Ovary (tissue), 9 donors: ENCODE data around the gene KIF4A. TPM values are rescaled to one million over a fixed set of nuclear protein-coding genes. Genes with fewer than 3 reads are reported as not detected.
"Not testable (repeated sequence)": the region's sequence is repeated elsewhere in the genome, so short reads cannot be mapped to it uniquely, and the experiment has no call there.

Experiments used
- DNase-seq, 5 donors: peaks; one replicate each; pipeline ENCODE4 v3.0.0-alpha.2; 2019 to 2020
- H3K27ac ChIP-seq, 2 donors: fragments of 200-600 bp; one replicate each; pipeline versions ENCODE4 v1.5.1 to v1.8.0; 2019 to 2022
- H3K27me3 ChIP-seq: fragments of 200-600 bp; one replicate; pipeline ENCODE4 v1.8.0; 2022
- H3K36me3 ChIP-seq: fragments of 200-600 bp; sonication (generic); one replicate; pipeline ENCODE4 v1.5.1; 2019
- H3K4me1 ChIP-seq: one replicate; pipeline ENCODE4 v1.8.1; 2013; ENCODE audit warnings: mild to moderate bottlenecking, moderate library complexity; ENCODE audit not compliant: insufficient read depth
- H3K4me3 ChIP-seq: fragments of 200-600 bp; sonication (generic); one replicate; pipeline ENCODE4 v1.5.1; 2017
- H3K9me3 ChIP-seq, 2 donors: fragments of 200-600 bp in 1 of 2; sonication (generic) in 1 of 2; one replicate each; pipeline versions ENCODE4 v1.5.1 to v1.8.1; 2013 to 2019; ENCODE audit warnings: mild to moderate bottlenecking in 1 of 2, moderate library complexity in 1 of 2
- CTCF ChIP-seq, 3 donors: fragments of 450-650 bp in 2 of 3; fragments of 200-600 bp in 1 of 3; IDR thresholded peaks; one replicate each; pipeline versions ENCODE4 v1.5.1 to v1.8.0; 2016 to 2022; ENCODE audit warnings: antibody characterized with exemption in 3 of 3, mild to moderate bottlenecking in 1 of 3
- EP300 ChIP-seq: sonication (generic); formaldehyde crosslinking; IDR thresholded peaks from one replicate; pipeline ENCODE4 v1.6.1; 2017; ENCODE audit warnings: antibody characterized with exemption
- POLR2A ChIP-seq: fragments of 450-650 bp; IDR thresholded peaks from one replicate; pipeline ENCODE4 v1.6.1; 2017; ENCODE audit warnings: antibody characterized with exemption, mild to moderate bottlenecking, moderate library complexity
- WGBS, 3 donors: extraction: QIAGEN DNeasy Blood & Tissue Kit in 1 of 3; methylation state at CpG; one replicate each; pipeline versions ENCODE4 v1.1.5 to v1.1.7; 2013 to 2017; 5-methylcytosine and 5-hydroxymethylcytosine counted together
- intact Hi-C, 4 donors: fragments of 100-400 bp; cut with DNase I; formaldehyde crosslinking; loops; one replicate each; pipeline versions ENCODE4 v1.11.0 to v1.15.1; 2022 to 2023
- polyA plus RNA-seq, 2 donors: library from polyadenylated mRNA; stranded (reverse); fragments of 200-250 nt in 1 of 2; fragments of 350-450 nt in 1 of 2; fragmentation: Illumina TruSeq in 1 of 2; extraction: RNeasy Lipid Tissue Mini Kit (QIAGEN cat#74804) in 1 of 2; gene quantifications; one replicate each; pipeline ENCODE4 v1.2.3, GENCODE V29; 2013 to 2014
- total RNA-seq, 7 donors: library from RNA; depleted of rRNA in 2 of 7; stranded (reverse); fragments of >200 nt in 2 of 7; fragmentation: NEBNext Ultra II Directional in 3 of 7; extraction: Animal tissue kit (Norgen Biotek cat#: 25700) in 3 of 7; gene quantifications; one replicate each; pipeline versions ENCODE4 v1.1.0 to v1.2.4, GENCODE V29; 2016 to 2023
- donor health status: DM: no; HTN: no; CAD: no; lungs with moderate emphysema.
- donor health status: DM: no; HTN: no; CAD: no.
- donor health status: Bipolar disorder and iron deficiency.
- donor health status: DM: yes; HTN: yes; CAD: no.
- donor health status: DM: no; HTN: no; CAD: no.
- donor health status: DM: yes; HTN: yes; CAD: no.

KIF4A gene
- total and polyA plus RNA-seq, 9 donors: 0.10 to 0.90 (median 0.23) TPM

- DNase-seq: no peak
- no peaks in the 10 kb centered on the region for H3K9me3 ChIP-seq
Observed at GRCh38 chrX:70343435-70343834, 53.5 kb downstream of the KIF4A start.

GRCh38 chrX:70346418-70347070 lies 56.6 kb downstream of the KIF4A start:
- H3K27ac ChIP-seq: no peak overlapping the region
- no peak overlapping the region for H3K4me3 ChIP-seq
- intact Hi-C loops: no loop called here
- H3K9me3 ChIP-seq: no peaks in the 10 kb centered on the region
- no peak for DNase-seq
- no peaks in the 10 kb centered on the region for H3K4me1 ChIP-seq
- H3K27me3 ChIP-seq: no peaks in the 10 kb centered on the region
- no peaks in the 10 kb centered on the region for H3K36me3 ChIP-seq
- 79 to 85% (median 83%) methylated on average over 6 of the region's 6 CpGs for WGBS, 3 donors
- TF ChIP-seq POLR2A: no peak
- no peak for TF ChIP-seq EP300
- no peak for TF ChIP-seq CTCF (IDR thresholded peaks at IDR 0.05)

More at GRCh38 chrX:70343435-70343834, 53.5 kb downstream of the KIF4A start:
- no peaks in the 10 kb centered on the region for H3K4me1 ChIP-seq
- WGBS, 3 donors: 83 to 88% (median 86%) methylated on average over 7 of the region's 7 CpGs
- intact Hi-C loops: no loop called here
- no peak for TF ChIP-seq EP300
- no peak for TF ChIP-seq POLR2A
- TF ChIP-seq CTCF (IDR thresholded peaks at IDR 0.05): no peak
- no peaks in the 10 kb centered on the region for H3K36me3 ChIP-seq
- no peak overlapping the region for H3K27ac ChIP-seq
- H3K4me3 ChIP-seq: no peak overlapping the region
- H3K27me3 ChIP-seq: no peaks in the 10 kb centered on the region

GRCh38 chrX:70348825-70349224 lies 58.9 kb downstream of the KIF4A start:
- H3K4me1 ChIP-seq, H3K4me3 ChIP-seq, H3K27ac ChIP-seq, H3K27me3 ChIP-seq, H3K36me3 ChIP-seq, intact Hi-C loops, H3K9me3 ChIP-seq, DNase-seq: not testable (repeated sequence)
- 94 to 96% (median 96%) methylated on average over 26 of the region's 26 CpGs for WGBS, 3 donors

- WGBS, 3 donors: 95 to 97% (median 95%) methylated on average over 40 to 55 of the region's 55 CpGs
- intact Hi-C loops, H3K27me3 ChIP-seq, H3K9me3 ChIP-seq, H3K36me3 ChIP-seq, H3K4me1 ChIP-seq, H3K27ac ChIP-seq, H3K4me3 ChIP-seq, DNase-seq: not testable (repeated sequence)
Observed at GRCh38 chrX:70349367-70350125, 59.6 kb downstream of the KIF4A start.

GRCh38 chrX:70352496-70352895 lies 62.6 kb downstream of the KIF4A start:
- WGBS, 3 donors: 85 to 91% (median 88%) methylated on average over 3 of the region's 3 CpGs
- TF ChIP-seq EP300 (no peak), POLR2A (no peak)
- intact Hi-C loops: no loop called here
- no peaks in the 10 kb centered on the region for H3K9me3 ChIP-seq
- no peaks in the 10 kb centered on the region for H3K36me3 ChIP-seq
- no peak overlapping the region for H3K4me3 ChIP-seq
- no peak for DNase-seq
- no peaks in the 10 kb centered on the region for H3K27me3 ChIP-seq
- H3K4me1 ChIP-seq: no peaks in the 10 kb centered on the region
- no peak overlapping the region for H3K27ac ChIP-seq

- no peak overlapping the region for H3K27ac ChIP-seq
- 77 to 93% (median 85%) methylated on average over 5 of the region's 5 CpGs for WGBS, 3 donors
- no peaks in the 10 kb centered on the region for H3K9me3 ChIP-seq
- no peaks in the 10 kb centered on the region for H3K36me3 ChIP-seq
- DNase-seq: no peak
- H3K27me3 ChIP-seq: no peaks in the 10 kb centered on the region
- intact Hi-C loops: no loop called here
- no peaks in the 10 kb centered on the region for H3K4me1 ChIP-seq
- H3K4me3 ChIP-seq: no peak overlapping the region
- no peak for TF ChIP-seq CTCF (IDR thresholded peaks at IDR 0.05)
- TF ChIP-seq POLR2A: no peak
- no peak for TF ChIP-seq EP300
Observed at GRCh38 chrX:70353514-70353913, 63.6 kb downstream of the KIF4A start.
